Adrenal gland (tissue), 5 donors: ENCODE results near the gene OXSR1.

Experiments used
- CTCF ChIP-seq, 6 experiments: fragments of 450-650 bp in 4 of 6; fragments of 200-600 bp in 2 of 6; sonication (generic) in 1 of 6; IDR thresholded peaks; 1 replicate in 5 of 6; 2 replicates in 1 of 6; pipeline versions ENCODE4 v1.5.1 to v1.8.0; 2016 to 2021; ENCODE audit warnings: antibody characterized with exemption in 6 of 6, mild to moderate bottlenecking in 2 of 6, moderate library complexity in 1 of 6
- POLR2A ChIP-seq, 2 donors: fragments of 450-650 bp; IDR thresholded peaks; one replicate each; pipeline ENCODE4 v1.6.1; 2017; ENCODE audit warnings: antibody characterized with exemption in 2 of 2, mild to moderate bottlenecking in 2 of 2, moderate library complexity in 1 of 2
- donor health status: DM: no; HTN: no; CAD: no.

GRCh38 chr3:38140326-38141172, 24.8 kb upstream of the OXSR1 start:
- TF ChIP-seq CTCF (IDR thresholded peaks at IDR 0.05) = no peak
- TF ChIP-seq POLR2A (IDR thresholded peaks at IDR 0.05) = no peak
